GM12878 (cell line): ENCODE data around the gene RINL. TPM values are rescaled to one million over a fixed set of nuclear protein-coding genes. Genes with fewer than 3 reads are reported as not detected.
A peak's percentile ranks its signal among the peaks of the same experiment; 100 is the strongest.

Experiments used
- BCL3 ChIP-seq: IDR thresholded peaks from 2 replicates; pipeline ENCODE4 v1.6.1; 2011; ENCODE audit warnings: borderline replicate concordance, low read depth, mild to moderate bottlenecking, moderate library complexity, low read length; ENCODE audit not compliant: insufficient read depth, poor library complexity, severe bottlenecking
- BHLHE40 ChIP-seq, 2 experiments: fragments of 450-650 bp in 1 of 2; IDR thresholded peaks; 2 replicates each; pipeline ENCODE4 v1.6.1; 2011 to 2017; ENCODE audit warnings: low read depth in 2 of 2, borderline replicate concordance in 1 of 2, improper control_type of control experiment in 1 of 2, low read length in 1 of 2, mild to moderate bottlenecking in 1 of 2
- BMI1 ChIP-seq: fragments of 450-650 bp; IDR thresholded peaks from 2 replicates; pipeline ENCODE4 v1.6.1; 2016; ENCODE audit warnings: mild to moderate bottlenecking, moderate library complexity, borderline replicate concordance
- BRCA1 ChIP-seq: IDR thresholded peaks from 2 replicates; pipeline ENCODE4 v1.6.1; 2011; ENCODE audit warnings: low read depth, low read length, improper control_type of control experiment
- CEBPZ ChIP-seq: fragments of 150-350 bp; IDR thresholded peaks from 2 replicates; pipeline ENCODE4 v1.6.1; 2016; ENCODE audit warnings: low read depth, low read length
- CREM ChIP-seq: IDR thresholded peaks from 2 replicates; pipeline ENCODE4 v1.6.1; 2014; ENCODE audit warnings: antibody characterized with exemption, low read depth
- E2F8 ChIP-seq: fragments of 450-650 bp; IDR thresholded peaks from 2 replicates; pipeline ENCODE4 v1.6.1; 2018; ENCODE audit warnings: mild to moderate bottlenecking, low read depth, moderate library complexity; ENCODE audit not compliant: partially characterized antibody
- MTA3 ChIP-seq: IDR thresholded peaks from 2 replicates; pipeline ENCODE4 v1.6.1; 2012; ENCODE audit warnings: low read length, inconsistent platforms, borderline replicate concordance
- MXI1 ChIP-seq: fragments of 150-350 bp; IDR thresholded peaks from 2 replicates; pipeline ENCODE4 v1.6.1; 2011; ENCODE audit warnings: low read depth, mild to moderate bottlenecking, inconsistent platforms, low read length, improper control_type of control experiment
- NFIC ChIP-seq: IDR thresholded peaks from 2 replicates; pipeline ENCODE4 v1.6.1; 2012; ENCODE audit warnings: low read depth, mild to moderate bottlenecking, inconsistent platforms, low read length, moderate library complexity
- PAX8 ChIP-seq: fragments of 450-650 bp; IDR thresholded peaks from 2 replicates; pipeline ENCODE4 v1.6.1; 2017; ENCODE audit warnings: mild to moderate bottlenecking, moderate library complexity
- SMAD1 ChIP-seq: fragments of 450-650 bp; IDR thresholded peaks from 2 replicates; pipeline ENCODE4 v1.6.1; 2018; ENCODE audit warnings: mild to moderate bottlenecking, low read depth; ENCODE audit not compliant: partially characterized antibody
- SREBF1 ChIP-seq: IDR thresholded peaks from 2 replicates; pipeline ENCODE4 v1.6.1; 2012; ENCODE audit warnings: mild to moderate bottlenecking, low read length
- SUPT20H ChIP-seq: IDR thresholded peaks from 2 replicates; pipeline ENCODE4 v1.6.1; 2011; ENCODE audit warnings: low read depth, mild to moderate bottlenecking, low read length, moderate library complexity, borderline replicate concordance; ENCODE audit not compliant: control insufficient read depth
- TAF1 ChIP-seq: IDR thresholded peaks from 2 replicates; pipeline ENCODE4 v1.6.1; 2011; ENCODE audit warnings: mild to moderate bottlenecking, low read depth, low read length, borderline replicate concordance
- TARDBP ChIP-seq: IDR thresholded peaks from 2 replicates; pipeline ENCODE4 v1.6.1; 2016; ENCODE audit warnings: borderline replicate concordance
- TCF3 ChIP-seq: IDR thresholded peaks from 2 replicates; pipeline ENCODE4 v1.6.1; 2012; ENCODE audit warnings: low read depth, mild to moderate bottlenecking, low read length, borderline replicate concordance; ENCODE audit not compliant: insufficient read depth
- ZBTB11 ChIP-seq: fragments of 450-650 bp; formaldehyde crosslinking; IDR thresholded peaks from 2 replicates; pipeline ENCODE4 v1.5.0; 2022; ENCODE audit warnings: mild to moderate bottlenecking, missing genetic modification characterization
- ZNF24 ChIP-seq: fragments of 450-650 bp; IDR thresholded peaks from 2 replicates; pipeline ENCODE4 v1.6.1; 2017; ENCODE audit warnings: antibody characterized with exemption, mild to moderate bottlenecking
- polyA plus RNA-seq, 11 experiments: library from polyadenylated mRNA; depleted of rRNA in 4 of 11; unstranded in 6 of 11; stranded (reverse) in 5 of 11; fragments of >200 nt; fragmentation: Nextera tagmentation in 4 of 11; fragmentation: Illumina TruSeq in 1 of 11; extraction: Ambion mirVana in 4 of 11; extraction: Trizol in 1 of 11; gene quantifications; 1 replicate in 1 of 11; 2 replicates in 10 of 11; pipeline versions ENCODE4 v1.2.1 to v1.2.3, GENCODE V29; 2011 to 2016; ENCODE audit warnings: inconsistent platforms in 2 of 11, missing spikeins in 2 of 11, low read depth in 1 of 11
- total RNA-seq, 4 experiments: library from RNA; depleted of rRNA in 3 of 4; stranded (reverse); fragments of >200 nt in 3 of 4; fragmentation: Illumina TruSeq in 1 of 4; extraction: Trizol in 1 of 4; gene quantifications; 2 replicates each; pipeline versions ENCODE4 v1.2.1 to v1.2.3, GENCODE V29; 2013 to 2021

RINL gene
- total and polyA plus RNA-seq, 10 of the 15 experiments (the other 5 are each of a cell fraction or from before 2014, with no cell fraction given): 14.5 to 64.2 (median 47.6) TPM

- TF ChIP-seq SUPT20H (no peak), BMI1 (no peak), MXI1 (peak; percentile 74), CEBPZ (no peak), TARDBP (no peak; the same call in 1 of the 2 replicates), CREM (peak; percentile 88), TAF1 (no peak), BRCA1 (no peak), NFIC (no peak), TCF3 (0 out of 2 replicates have a peak, but pooled peaks have one; percentile 48), SREBF1 (no peak), PAX8 (no peak), ZNF24 (no peak), SMAD1 (peak; percentile 71), MTA3 (no peak), E2F8 (no peak), BCL3 (no peak), BHLHE40 (IDR thresholded peaks at IDR 0.05; ENCODE audit: borderline replicate concordance in 1 of 2, low read depth in 2 of 2, low read length in 1 of 2) (peak; percentile 78 to 93), ZBTB11 (no peak)
These were observed 26.3 kb downstream of the RINL start (continued) for GRCh38 chr19:38851622-38852230.
